ENCODE measurements around the gene LRIF1.

- TF ChIP-seq EZH2 (IDR thresholded peaks at IDR 0.05): no peak
- no peak for TF ChIP-seq POLR2AphosphoS5 (IDR thresholded peaks at IDR 0.05; ENCODE audit: borderline replicate concordance, low read depth, low read length)
- no peak for TF ChIP-seq FOXP2 (optimal IDR thresholded peaks at IDR 0.05; ENCODE audit: control extremely low read depth, extremely low read length, insufficient read depth)
Measured at GRCh38 chr1:110951161-110951560, 12.6 kb downstream of the LRIF1 start.

Measured in SK-N-MC (cell line).